ENCODE results near the gene TLE2.
"Not testable (repeated sequence)": the region's sequence is repeated elsewhere in the genome, so short reads cannot be mapped to it uniquely, and the experiment has no call there.

The TLE2 gene

DNA sequence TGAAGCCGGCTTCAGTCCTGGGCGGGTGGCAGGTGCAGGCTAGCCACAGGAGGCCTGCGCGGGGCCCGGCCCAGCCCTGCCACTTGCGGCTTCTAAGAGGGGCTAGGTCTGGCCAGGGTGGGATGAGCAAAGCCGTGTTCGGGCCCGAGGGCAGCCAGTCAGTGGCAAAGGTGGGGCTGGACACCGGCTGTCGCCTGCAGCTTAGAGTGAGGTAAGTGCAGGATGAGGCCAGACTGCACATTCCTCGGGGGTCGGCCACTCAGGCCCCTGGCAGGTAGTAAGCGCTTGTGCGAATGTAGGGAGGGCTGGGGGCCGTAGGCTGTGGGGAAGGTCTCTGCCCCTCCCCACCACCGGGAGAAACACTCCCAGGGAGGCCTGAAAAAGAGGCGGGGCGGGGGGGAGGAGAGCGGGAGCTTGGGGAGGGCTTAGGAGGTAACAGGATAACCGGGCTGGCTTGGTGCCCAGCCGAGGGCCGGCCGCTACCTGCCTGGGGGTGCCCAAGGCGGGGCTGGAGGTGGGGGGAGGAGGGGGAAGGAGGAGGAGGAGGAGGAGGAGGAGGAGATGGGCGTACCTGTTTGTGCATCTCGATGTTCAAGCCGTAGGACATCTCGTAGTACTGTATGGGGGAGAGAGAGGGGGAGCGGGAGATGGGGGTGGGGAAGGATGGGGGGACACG is 26.8 kb upstream of the TLE2 start:
- peak in 2 of 14 donors; percentile 31 to 83 for DNase-seq

DNA sequence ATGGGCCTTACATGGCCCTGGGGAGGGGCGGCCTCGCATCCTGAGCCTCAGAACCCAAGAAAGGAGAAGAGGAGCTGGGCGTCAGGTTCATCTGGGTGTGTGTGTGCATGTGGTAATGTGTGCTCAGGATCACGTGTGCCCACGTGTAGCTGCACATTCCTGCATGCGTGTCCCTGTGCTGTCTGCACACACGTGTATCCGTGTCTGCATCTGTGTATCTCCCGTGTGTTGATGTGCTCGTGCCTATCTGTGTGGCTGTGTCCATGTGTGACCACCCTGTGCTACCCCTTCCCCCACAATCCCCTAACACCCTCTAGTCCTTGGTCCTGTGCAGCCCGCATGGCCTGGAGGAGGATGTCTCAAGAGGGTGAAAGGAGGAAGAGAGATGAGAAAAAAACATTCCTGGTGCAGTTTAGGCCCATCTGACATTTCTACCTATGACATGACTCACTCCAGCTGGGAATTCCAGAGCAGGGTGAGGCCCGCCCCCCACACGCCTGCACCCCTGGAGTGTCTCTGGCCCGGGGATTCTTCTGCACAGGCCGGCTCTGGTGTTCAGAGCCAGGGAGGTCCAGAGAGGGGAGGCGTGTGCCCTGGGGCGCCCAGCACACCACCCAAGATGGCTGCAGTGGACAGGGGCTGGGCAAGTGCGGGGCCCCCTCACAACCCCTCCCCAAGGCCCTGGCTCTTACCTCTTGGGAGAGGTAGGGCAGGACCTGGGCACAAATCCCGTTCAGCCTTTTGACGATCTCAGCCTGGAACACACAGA is 26.1 kb upstream of the TLE2 start:
- peak in 1 of 14 donors; percentile 46 for DNase-seq

DNA sequence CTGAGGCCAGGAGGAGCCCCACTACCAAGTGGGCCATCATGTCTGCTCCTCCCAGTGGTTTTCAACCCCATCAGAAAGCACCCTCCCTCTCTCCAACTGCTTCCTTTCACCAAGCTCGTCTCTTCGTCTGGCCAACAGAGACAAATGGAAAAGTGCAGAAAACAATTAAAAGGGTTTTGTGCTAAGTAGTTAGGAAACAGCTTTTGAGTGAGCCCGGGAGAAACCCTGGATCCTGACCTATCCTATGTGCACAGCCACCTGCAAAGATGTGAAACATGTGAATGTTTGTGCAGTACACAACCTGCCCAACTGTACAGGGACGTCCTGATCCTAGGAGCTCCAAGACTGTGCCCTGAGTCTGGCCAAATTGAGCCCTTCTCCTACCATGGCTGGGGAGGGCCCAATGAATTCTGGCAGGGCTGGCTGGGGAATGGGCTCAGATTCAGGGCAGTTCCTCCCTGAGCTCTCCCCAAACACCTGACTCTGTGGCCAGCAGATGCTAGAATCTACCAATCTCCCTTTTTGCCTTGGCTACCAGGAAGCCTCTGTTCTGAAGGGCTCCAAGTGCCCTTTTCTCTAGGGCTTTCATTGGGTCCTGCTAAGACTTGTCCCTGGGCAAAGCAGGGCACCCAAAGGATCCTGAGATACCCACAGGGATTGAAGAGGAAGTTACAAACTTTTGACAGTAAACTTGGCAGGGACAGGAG is 25.3 kb upstream of the TLE2 start:
- peak in 1 of 14 donors; percentile 26 for DNase-seq

DNA sequence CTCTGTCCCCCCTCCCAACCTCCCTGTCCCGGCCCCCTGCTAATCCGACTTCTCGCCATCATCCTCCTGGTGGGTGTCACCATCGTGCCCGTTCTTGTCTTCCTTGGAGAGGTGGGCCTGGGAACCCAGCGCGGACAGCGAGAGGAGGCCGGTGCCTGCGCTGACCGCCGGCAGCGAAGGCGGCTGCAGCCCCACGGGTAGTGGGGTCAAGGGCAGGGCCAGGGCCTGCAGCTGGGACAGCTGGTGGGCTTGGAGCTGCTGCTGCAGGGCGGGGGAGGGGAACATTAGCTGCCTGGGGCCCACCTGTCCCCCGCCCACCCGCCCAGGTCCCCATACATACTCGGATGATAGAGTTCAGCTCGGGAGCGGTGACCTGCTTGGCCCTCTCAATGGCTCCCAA is 24.7 kb upstream of the TLE2 start:
- DNase-seq: peak in 1 of 14 donors; percentile 32

DNA sequence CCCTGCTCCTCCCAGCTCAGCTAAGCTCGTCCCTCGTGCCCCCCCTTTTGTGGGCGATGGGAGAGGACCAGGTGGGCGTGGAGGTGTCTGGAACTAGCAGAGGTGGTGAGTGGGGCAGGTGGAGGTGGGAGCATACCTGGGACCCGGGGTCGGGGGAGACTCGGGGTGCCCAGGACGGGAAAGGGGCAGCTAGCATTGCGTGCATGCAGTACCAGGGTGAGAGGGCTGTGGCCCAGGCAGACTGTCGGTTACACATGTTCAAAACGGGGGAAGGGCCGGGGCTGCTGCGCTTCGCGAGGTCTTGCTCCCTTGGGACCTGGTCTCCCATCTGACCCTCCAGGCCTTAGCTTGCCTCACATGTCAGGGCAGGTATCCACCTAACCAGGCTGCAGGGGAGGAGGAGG is 24.1 kb upstream of the TLE2 start:
- no peak for DNase-seq

DNA sequence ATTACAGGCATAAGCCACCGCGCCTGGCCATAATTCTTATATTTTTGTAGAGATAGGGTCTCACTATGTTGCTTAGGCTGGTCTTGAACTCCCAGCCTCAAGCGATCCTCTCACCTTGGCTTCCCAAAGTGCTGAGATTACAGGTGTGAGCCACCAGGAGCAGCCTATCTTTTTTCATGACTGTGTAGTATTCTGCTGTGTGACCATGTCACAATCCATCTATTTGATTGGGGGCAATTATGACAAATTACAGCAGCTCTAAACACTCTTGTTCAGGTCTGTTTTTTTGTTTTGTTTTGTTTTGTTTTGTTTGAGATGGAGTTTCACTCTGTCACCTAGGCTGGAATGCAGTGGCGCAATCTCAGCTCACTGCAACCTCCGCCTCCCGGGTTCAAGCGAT is 20.9 kb upstream of the TLE2 start:
- not testable (repeated sequence) for DNase-seq

DNA sequence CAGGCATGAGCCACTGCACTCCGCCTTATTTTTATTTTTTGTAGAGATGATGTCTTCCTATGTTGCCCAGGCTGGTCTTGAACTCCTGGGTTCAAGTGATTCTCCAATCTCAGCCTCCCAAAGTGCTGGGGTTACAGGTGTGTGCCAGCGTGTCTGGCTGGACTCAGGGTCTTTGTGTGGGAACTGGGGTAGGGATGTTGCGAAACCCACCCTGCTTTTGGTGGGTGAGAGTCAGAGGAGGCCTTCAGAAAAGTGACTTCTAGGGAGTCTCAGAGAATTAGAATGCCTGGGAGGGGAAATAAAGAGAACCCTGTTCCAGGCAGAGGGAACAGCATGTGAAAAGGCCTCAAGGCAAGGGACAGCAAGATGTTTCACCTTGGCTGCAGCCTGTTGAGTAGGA is 20.0 kb upstream of the TLE2 start:
- DNase-seq: no peak

DNA sequence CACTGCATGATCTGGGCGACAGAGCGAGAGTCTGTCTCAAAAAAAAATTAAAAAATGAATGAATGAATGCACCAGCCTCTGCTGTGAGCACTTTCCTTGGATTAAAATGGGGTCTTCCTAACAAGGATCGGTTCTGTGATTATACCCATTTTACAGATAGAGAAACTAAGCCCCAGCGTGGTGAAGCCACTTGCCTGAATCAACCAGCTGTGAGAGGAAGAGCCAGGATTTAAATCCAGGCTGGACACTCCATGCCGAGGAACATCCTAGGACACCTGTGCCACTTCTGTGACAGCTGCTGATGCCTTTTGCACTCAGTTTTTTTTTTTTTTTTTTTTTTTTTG is 19.1 kb upstream of the TLE2 start:
- no peak for DNase-seq

DNA sequence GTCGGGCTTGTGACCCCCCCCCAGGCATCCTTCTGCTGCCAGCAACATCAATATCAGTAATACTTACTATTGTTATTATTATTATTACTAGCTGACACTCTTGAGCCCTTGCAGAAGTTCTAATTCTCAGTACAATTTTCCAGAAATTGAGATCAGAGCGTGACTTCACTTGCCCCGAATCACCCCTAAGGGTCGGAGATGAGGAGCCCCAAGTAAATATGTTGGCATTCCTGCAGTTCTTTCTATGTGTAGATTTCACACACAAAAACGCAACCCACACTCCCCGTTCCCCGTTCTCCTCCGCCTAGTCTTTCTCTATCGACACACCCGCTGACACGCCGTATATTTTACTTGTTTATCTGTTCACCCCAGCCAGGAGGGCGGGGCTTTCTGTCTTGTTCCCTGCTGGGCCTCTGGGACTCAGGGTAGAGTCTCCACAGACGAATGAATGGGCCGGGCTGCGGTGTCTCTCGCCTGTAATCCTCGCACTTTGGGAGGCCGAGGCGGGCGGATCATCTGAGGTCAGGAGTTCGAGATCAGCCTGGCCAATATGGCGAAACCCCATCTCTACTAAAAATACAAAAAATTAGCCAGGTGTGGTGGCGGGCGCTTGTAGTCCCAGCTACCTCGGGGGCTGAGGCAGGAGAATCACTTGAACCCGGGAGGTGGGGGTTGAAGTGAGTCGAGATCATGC is 18.6 kb upstream of the TLE2 start:
- peak in 1 of 14 donors; percentile 74 for DNase-seq

DNA sequence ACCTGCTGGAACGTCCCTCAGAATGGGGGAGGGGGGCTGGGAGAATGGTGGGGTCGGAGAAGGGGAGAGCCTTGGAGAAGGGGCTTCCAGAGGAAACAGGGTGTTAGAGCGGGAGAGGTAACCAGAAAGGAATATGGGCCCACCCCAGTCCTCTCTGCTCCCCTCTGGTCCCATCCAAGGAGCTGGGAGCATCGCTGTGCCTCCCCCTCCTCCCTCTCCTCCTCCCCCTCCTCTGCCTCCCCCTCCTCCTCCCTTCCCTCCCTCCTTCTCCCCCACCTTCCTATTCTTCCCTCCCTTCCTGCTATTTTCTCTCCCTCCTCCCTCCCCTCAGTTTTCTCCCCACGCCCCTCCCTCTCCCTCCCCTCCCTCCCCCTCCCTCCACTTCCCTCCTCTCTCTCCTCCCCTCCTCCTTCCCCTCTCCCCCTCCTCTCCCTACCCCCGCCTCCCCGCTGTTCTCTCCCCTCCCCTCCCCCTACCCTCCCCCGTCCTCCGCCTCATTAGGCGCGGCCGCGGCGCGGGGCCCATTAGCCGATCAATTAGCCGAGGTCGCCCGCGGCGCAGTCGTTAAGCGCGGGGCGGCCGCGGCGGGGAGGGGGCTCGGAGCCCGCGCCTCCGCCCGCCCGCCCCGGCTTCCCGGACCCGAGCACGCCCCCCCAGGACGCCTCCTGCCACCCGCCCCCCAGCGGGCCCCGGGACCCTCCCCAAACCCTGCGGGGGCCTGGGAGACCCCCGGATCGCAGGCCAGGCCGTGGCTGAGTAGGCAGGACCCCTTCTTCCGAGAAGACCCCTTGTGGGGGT is 17.8 kb upstream of the TLE2 start:
- DNase-seq: no peak

DNA sequence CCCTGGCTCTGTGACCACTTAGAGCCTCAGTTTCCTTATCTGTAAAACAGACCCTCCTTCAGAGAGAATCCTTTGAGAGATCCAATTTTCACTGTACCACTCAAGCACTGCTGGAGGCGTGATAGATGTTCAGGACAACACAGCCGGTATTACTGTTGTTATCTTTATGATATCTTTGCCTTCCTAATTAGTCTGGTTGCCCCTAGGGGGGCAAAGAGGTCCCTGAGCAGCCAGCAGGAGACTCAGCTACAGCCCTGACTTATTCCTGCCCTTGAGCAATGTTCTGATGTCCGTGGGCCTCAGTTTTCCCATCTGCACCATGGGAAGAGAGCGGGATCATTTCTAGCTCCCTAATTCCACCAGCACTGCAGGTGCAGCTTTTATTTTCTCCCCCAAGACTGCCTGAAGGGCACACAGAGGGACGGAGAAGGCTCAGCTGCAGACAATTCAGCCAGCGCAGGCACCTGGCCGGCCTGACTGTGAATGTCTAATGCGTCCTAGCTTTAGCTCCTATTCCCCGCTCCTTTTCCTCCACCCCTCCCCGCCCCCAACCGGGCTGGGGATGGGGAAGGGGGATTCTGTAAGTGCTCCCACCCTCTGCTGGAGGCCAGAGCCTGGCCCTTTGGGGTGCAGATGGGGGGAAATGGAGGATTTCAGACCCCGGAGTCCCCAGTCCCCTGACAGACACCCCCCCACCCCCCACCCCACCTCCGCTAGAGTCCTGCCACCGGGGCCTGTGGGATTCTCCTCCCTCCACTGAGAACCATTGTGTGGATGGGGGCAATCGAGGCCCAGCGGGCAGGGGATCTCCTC is 17.0 kb upstream of the TLE2 start:
- DNase-seq: peak in 1 of 14 donors; percentile 41

DNA sequence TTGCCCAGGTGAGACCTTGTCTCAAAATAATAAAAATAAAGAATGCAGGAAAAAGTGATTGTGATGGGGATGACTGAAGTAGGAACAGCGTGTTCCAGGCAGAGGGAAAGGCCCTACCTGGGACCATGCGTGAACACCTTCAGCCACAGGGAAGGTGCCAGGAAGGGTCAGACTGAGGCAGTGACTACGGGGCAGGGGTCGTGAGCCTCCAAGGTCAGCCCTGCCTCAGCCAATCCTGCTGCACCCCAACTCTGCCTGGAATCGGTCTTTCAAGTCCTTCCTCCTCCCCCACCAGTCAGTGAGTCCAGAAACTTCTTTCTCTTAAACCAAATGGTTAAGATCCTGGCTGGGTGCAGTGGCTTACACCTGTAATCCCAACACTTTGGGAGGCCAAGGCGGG is 16.1 kb upstream of the TLE2 start:
- no peak for DNase-seq

DNA sequence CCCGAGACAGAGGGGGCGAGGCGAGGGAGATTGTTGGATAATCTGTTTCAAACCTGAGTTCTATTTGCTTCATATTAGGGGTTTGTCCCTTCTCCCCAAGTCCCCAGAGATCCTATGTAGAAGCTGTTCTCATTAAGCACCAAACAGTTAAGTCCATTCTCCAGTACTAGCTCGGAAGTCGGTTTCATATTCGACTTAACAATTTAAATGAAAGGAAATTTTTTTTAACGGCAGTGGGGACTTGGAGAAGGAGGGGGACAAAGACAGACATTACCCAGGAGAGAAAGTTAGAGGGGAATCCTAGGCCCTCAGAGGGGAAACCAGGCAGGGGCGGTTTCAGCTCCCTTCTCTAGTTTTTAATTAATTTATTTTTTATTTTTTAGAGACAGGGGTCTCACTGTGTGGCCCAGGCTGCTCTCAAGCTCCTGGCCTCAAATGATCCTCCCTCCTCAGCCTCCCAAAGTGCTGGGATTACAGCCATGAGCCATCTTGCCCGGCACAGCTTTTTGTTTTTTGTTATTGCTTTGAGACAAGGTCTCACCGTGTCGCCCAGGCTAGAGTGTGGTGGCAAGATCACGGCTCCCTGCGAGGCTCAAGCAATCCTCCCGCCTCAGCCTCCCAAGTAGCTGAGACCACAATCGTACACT is 13.7 kb upstream of the TLE2 start:
- no peak for DNase-seq

DNA sequence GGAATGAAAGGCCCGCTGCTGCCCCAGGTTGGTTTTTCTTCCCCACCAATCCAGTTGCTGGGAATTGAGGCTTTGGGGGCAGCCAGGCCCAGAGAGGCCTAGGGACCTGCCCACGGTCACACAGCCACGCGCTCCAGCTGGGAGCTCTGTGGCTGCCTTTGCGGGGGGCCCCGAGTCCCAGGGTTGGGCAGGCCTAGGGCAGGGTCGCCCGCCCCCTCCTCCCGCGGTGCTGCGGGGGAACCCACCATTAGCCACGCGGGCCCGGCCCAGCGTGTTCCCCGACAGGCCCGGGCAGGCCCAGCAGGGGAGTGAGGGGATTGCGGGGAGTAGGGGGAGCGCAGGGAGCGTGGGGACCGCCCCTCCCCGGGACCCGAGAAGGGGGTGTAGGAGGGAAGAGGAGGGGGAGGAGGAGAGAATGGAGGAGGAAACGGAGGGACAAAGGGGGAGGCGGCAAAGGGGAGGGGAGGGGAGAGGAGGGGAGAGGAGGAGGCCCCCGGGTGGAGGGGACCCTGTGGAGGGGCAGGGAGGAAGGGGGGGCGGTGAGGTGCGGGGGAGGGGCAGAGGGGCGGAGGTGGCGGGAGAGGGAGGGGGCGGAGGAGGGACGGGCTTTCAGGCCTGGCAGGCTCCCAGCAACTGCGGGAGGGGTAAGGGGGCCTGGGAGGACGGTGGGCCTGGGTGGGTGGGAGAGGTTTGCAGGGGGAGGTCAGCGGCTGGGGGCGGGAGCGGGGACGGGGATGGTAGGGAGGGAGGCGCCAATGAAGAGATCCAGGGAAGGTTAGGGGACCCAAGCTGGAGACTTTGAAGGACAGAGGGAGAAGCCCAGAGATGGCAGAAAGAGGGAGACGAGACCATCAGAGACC is 12.9 kb upstream of the TLE2 start:
- no peak for DNase-seq

DNA sequence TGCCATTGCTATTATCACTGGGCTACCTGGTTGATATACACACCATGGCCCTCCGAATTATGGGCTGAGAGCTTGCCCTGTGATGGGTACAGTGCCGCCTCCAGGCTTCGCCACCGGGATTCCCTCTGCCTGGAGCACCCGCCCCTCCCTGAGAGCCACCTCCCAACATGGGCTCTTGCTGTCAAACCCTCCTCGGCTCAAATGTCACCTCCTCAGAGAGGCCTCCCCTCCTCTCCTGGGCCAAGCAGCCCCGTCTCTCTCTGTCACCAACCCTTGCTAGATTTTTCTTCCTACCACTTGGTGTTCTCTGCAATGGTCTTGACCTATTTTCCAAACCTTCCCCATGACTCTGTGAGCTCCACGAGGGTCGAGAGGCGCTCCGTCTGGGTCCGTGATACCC is 12.2 kb upstream of the TLE2 start:
- DNase-seq: no peak

DNA sequence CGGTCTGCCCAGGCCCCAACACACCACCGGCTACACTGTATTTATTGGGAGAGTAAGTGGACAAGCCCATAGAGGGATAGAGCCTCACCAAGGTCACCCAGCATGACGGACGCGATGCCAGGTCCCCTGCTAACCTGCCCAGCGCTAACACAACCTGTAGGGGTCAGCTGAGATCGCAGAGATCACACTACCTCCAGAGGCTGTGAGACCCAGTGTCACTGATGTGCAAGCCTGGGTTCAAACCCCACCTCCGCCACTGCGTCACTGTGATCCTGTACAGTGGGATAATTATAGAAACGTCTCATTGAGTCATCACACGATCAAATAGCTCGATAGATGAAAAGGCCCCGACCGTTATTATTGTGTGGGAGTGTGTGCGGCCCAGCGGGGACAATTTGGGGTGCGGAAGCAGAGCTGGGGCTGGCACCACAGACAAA is 10.6 kb upstream of the TLE2 start:
- no peak for DNase-seq

DNA sequence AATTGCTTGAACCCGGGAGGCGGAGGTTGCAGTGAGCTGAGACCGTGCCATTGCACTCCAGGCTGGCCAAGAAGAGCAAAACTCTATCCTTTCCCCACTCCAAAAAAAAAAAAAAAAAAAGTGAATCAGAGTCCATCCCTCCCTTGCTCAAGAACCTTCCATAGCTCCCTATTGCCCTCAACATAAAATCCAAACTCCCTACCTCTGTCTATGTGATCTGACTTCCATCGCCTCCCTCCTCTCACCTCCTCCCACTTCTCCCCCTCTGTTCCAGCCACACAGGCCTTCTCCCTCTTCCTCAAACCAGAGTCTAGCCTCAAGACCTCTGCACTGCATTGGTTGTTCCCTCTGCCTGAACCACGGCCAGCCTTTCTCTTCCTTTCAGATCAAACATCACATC is 10.0 kb upstream of the TLE2 start:
- no peak for DNase-seq

DNA sequence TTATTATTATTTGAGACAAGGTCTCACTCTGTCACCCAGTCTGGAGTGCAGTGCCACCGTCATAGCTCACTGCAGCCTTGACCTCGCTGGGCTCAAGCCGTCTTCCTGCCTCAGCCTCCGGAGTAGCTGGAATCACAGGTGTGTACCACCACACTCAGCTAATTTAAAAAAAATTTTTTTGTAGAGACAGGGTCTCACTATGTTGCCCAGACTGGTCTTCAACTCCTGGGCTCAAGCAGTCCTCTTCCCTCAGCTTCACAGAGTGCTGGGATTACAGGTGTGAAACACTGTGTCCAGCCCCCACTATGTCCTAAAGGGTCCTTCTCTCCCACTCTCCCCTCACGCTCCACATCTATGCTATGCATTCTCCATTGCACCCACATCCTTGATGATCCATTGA is 9.1 kb upstream of the TLE2 start:
- no peak for DNase-seq

DNA sequence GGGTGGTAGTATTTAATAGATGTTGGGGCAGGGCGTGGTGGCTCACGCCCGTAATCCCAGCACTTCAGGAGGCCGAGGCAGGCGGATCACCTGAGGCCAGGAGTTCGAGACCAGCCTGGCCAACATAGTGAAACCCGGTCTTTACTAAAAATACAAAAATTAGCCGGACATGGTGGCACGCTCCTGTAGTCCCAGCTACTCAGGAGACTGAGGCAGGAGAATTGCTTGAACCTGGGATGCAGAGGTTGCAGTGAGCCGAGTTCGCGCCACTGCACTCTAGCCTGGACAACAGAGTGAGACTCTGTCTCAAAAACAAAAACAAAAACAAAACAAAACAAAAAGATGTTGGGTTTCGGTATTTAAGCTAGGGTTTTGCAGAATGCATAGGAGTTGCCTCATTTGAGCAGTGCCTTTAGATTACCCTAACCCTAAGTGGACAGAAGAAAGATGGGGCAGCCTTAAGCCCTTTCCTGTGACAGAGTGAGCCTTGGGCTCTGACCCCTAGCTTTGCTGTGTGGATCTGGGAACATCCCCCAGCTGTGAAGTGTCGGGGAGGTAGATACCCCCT is 8.0 kb upstream of the TLE2 start:
- not testable (repeated sequence) for DNase-seq
